ENCODE data around the gene ESR1.
"Not testable (repeated sequence)": the region's sequence is repeated elsewhere in the genome, so short reads cannot be mapped to it uniquely, and the experiment has no call there.

The ESR1 gene

GRCh38 chr6:152130441-152130840, 323.0 kb downstream of the ESR1 start:
- no peak for DNase-seq (ENCODE audit: low read depth in 2 of 2)

- no peak for DNase-seq (ENCODE audit: low read depth in 2 of 2)
These were observed 328.4 kb downstream of the ESR1 start for GRCh38 chr6:152135755-152136448.

DNA sequence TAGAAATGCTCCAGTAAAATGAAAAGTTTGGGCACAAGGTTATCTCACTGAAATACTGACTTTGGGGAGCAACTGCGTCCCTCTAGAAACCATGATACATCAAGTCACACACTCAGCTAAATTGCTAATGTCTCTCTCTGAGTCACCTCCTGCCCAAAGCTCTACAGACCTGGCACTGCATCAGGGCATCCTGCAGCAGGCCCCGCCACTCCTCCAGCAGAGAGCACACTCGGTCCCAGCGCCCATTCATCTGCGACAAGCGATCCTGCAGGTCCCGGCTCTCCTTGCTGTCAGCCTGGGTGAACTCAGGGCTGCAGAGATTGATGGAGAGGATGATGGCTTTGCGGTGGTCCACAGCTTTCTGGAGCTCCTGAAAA, 329.0 kb downstream of the ESR1 start:
- DNase-seq (ENCODE audit: low read depth in 2 of 2), result no peak

DNA sequence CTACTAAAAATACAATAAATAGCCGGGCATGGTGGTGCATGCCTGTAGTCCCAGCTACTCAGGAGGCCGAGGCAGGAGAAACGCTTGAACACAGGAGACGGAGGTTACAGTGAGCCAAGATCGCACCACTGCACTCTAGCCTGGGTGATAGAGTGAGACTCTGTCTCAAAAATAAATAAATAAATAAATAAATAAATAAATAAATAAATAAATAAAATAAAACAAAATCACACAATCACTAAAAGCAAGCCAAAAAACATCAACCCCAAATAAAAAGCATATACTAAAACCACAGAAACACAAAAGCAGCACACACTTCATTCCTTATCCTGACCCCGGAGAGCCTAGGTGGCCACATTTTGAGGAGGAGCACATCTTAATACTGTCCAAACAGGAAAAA, 330.9 kb downstream of the ESR1 start:
- not testable (repeated sequence) for DNase-seq (ENCODE audit: low read depth in 2 of 2)

- DNase-seq (ENCODE audit: low read depth in 2 of 2), result no peak
These were observed 334.6 kb downstream of the ESR1 start for GRCh38 chr6:152142105-152142504.

GRCh38 chr6:152143359-152143758, 335.9 kb downstream of the ESR1 start:
- no peak for DNase-seq (ENCODE audit: low read depth in 2 of 2)

DNA sequence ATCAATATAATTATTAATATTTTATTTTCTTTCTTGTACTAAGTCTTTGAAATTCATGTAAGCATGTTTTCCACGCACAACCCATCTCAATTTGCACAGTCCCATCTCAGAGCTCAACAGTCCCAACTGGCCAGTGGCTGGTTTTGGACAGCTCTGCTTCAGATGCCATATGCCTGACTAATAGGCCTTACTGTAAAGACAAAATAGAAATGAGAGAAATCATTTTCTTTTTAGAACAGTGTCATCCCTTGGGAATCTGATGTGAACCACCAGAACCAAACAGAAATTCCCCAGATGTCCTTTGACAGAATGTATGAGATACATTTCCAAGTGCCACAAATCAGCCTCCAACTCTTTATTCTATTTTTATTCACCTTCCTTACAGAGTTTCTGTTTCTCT, 338.9 kb downstream of the ESR1 start:
- no peak for DNase-seq (ENCODE audit: low read depth in 2 of 2)

- no peak for DNase-seq (ENCODE audit: low read depth in 2 of 2)
These were observed 339.8 kb downstream of the ESR1 start for GRCh38 chr6:152147269-152147668.

- no peak for DNase-seq (ENCODE audit: low read depth in 2 of 2)
These were observed 340.9 kb downstream of the ESR1 start for GRCh38 chr6:152148412-152148811.

DNA sequence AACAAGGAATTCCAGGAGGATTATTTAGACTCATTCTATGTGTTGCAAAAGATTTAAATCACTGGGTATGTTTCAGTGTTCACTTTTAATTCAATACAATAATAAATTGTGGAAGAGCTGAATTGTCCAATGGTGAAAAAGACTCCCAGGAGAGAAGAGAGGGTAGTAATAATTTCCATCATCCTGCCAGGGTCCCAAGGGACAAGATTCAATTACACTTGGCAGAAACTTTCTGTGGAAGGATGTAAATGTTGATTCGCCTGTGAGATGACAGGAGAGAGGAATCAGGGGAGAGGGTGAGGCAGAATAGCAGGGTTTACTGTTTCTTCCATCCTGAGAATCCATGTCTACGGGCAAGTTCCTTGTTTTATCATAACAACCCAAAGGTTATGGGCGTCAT, 342.7 kb downstream of the ESR1 start:
- DNase-seq (ENCODE audit: low read depth in 2 of 2), result no peak

DNA sequence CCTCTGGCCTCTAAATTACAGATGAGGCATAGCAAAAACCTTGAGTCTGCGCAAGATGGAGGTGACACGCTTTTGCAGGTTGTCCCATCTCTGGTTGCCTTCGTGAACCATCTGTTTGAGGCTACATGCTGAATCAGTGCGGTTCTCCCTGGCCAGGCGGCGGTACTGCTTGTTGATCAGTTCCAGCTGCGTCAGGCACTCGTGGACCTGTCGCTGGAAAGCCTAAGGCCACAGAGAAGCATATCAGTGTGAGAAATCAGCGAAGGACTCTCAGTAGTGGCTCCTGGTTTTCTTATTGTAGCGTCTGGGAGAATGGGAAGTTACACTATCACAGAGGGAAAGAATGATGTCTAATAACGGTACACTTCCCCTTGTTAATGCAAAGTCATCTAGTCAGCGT, 344.4 kb downstream of the ESR1 start:
- DNase-seq (ENCODE audit: low read depth in 2 of 2), result no peak

DNA sequence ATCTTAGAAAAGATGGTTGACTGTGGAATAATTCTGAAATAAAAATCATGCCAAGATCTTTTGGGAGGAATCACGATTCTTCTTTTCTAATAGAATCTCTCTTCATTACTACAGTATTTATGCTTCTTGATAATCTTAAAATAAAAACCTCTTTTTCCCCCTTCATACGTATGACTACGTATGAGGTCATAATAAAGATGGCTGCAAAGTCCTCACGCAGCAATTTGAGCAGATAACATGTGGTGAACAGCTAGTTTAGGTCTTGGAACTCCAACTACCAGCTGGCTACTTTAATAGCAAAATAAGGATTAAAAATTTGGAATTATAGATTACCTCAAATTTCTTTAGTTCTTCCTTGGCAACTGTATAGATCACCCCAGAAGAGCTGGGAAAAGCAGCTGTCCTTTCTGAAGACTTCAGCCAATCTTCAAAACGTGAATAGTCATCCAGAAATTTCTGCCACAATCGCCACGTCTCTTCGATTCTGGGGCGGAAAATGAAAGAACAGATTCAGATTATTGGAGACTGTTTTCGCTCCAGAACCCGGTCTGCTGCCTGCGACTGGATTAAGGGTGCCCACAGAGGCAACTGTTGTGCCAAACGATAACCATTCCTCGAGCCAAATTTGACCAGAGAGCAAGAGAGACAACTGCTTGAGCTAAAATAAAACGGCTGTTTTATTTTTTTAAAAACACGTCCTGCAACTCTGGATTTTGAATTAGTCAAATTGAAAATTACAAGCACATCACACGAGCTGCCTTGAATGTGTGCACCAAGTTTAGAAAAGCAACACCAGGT, 347.3 kb downstream of the ESR1 start:
- DNase-seq (ENCODE audit: low read depth in 2 of 2), result no peak

DNA sequence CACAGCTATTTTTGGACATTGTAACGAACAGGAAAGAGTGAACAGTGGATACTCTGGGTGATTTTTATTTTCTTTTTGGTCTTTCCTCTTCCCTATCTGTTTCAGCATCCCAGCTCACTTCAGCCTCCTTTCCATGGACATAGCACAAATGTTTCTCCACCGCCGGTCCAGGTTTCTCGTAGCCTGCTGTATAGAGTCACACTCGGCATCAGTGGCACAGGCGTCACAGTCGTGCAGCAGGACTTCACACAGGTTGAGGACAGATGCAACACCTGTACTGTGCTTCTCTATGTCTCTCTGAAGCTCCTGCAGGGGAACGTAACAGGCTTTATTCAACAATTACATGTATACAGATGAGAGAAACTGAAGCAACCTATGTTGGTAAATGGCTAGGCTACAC, 348.3 kb downstream of the ESR1 start:
- DNase-seq (ENCODE audit: low read depth in 2 of 2), result no peak

DNA sequence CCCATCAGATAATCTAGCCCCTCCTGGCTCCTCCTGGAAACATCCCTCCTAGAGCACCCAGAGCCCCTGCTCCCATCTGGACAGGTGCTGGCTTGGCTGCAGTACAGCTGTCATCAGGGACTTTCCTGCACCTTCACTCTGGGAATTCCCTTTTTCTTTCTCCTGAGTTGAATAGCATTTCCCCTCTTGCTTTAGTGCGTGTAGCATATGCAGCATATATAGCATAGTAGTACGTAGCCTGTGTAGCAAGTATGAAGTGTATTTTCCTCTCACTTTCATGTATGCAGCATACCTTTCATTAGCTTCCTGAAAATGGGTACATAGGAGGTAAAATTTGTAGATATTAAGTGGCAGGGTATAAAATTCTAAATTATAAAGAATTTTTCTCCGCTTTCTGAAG, 352.9 kb downstream of the ESR1 start:
- DNase-seq (ENCODE audit: low read depth in 2 of 2), result no peak

DNA sequence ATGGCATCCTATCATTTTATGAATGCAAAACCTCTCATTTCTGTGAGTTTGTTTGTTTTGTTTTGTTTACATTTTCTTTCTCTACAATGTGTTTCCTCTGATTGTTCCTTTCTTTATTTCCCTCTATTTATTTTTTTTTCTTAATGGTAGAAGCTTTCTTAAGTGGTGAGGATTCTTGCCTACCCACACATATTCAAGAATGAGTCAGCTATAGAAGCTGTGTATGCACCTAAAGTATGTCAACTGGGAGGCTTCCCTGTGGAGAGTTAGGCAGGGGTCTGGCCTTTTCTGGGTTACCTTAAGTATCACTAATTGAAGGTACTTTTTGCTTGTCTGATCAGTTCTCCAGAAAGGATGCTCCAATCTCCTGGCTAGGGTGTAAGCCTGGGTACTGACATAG, 354.0 kb downstream of the ESR1 start:
- DNase-seq (ENCODE audit: low read depth in 2 of 2), result no peak

- no peak for DNase-seq (ENCODE audit: low read depth in 2 of 2)
These were observed 357.5 kb downstream of the ESR1 start for GRCh38 chr6:152164957-152165356.

GRCh38 chr6:152166497-152166896, 359.0 kb downstream of the ESR1 start:
- no peak for DNase-seq (ENCODE audit: low read depth in 2 of 2)

GRCh38 chr6:152166897-152167296, 359.4 kb downstream of the ESR1 start:
- no peak for DNase-seq (ENCODE audit: low read depth in 2 of 2)

GRCh38 chr6:152167641-152168603, 360.4 kb downstream of the ESR1 start:
- no peak for DNase-seq (ENCODE audit: low read depth in 2 of 2)

- no peak for DNase-seq (ENCODE audit: low read depth in 2 of 2)
These were observed 362.8 kb downstream of the ESR1 start for GRCh38 chr6:152170313-152170701.

- DNase-seq (ENCODE audit: low read depth in 2 of 2), result peak in 1 of 2 donors; percentile 34
These were observed 363.5 kb downstream of the ESR1 start for GRCh38 chr6:152170702-152171667.

Data from stimulated activated CD8-positive, alpha-beta memory T cell treated with anti-CD3 and anti-CD28 coated beads, Interleukin-2, amount 100 ng/mL, for 48 hours (primary cell).